MM.1S (cell line): Measurements from ENCODE around the gene STARD6.

ENCODE experiments used
- DNase-seq: peaks from one replicate; pipeline ENCODE4 v3.0.0-alpha.2; 2015
- H2AFZ ChIP-seq: fragments of 300-600 bp; sonication (generic); 2 replicates; pipeline ENCODE4 v1.6.0; 2016; ENCODE audit warnings: antibody characterized with exemption, low read length
- H3F3A ChIP-seq: fragments of 300-600 bp; sonication (generic); 2 replicates; pipeline ENCODE4 v1.6.1; 2016; ENCODE audit warnings: mild to moderate bottlenecking, antibody characterized with exemption, low read length, moderate library complexity, mixed read lengths; ENCODE audit not compliant: insufficient read depth
- H3K27ac ChIP-seq: fragments of 300-600 bp; sonication (generic); 2 replicates; pipeline ENCODE4 v1.5.1; 2016; ENCODE audit warnings: mild to moderate bottlenecking, low read length
- H3K27me3 ChIP-seq: fragments of 300-600 bp; sonication (generic); replicated peaks from 2 replicates; pipeline ENCODE4 v1.6.0; 2016; ENCODE audit warnings: low read length; ENCODE audit not compliant: insufficient read depth
- H3K36me3 ChIP-seq: fragments of 300-600 bp; sonication (generic); replicated peaks from 2 replicates; pipeline ENCODE4 v1.6.1; 2016; ENCODE audit warnings: mild to moderate bottlenecking, low read length, mixed read lengths; ENCODE audit not compliant: insufficient read depth
- H3K4me1 ChIP-seq: fragments of 300-600 bp; sonication (generic); 2 replicates; pipeline ENCODE4 v1.6.1; 2016; ENCODE audit warnings: low read length, mixed read lengths
- H3K4me2 ChIP-seq: fragments of 300-600 bp; sonication (generic); 2 replicates; pipeline ENCODE4 v1.6.0; 2016; ENCODE audit warnings: low read depth, low read length
- H3K4me3 ChIP-seq: fragments of 300-600 bp; sonication (generic); 2 replicates; pipeline ENCODE4 v1.5.1; 2016; ENCODE audit warnings: low read length, mixed read lengths
- H3K79me2 ChIP-seq: fragments of 300-600 bp; sonication (generic); 2 replicates; pipeline ENCODE4 v1.6.1; 2016; ENCODE audit warnings: mixed run types, low read length, mixed read lengths
- H3K9ac ChIP-seq: fragments of 300-600 bp; sonication (generic); 2 replicates; pipeline ENCODE4 v1.6.1; 2016; ENCODE audit warnings: low read length, mixed read lengths
- H3K9me2 ChIP-seq: fragments of 300-600 bp; sonication (generic); replicated peaks from 2 replicates; pipeline ENCODE4 v1.6.1; 2016; ENCODE audit warnings: mild to moderate bottlenecking, low read length, mixed read lengths; ENCODE audit not compliant: insufficient read depth
- H3K9me3 ChIP-seq: fragments of 300-600 bp; sonication (generic); replicated peaks from 2 replicates; pipeline ENCODE4 v1.6.1; 2016; ENCODE audit warnings: mild to moderate bottlenecking, low read length, mixed read lengths; ENCODE audit not compliant: insufficient read depth
- H4K20me1 ChIP-seq: fragments of 300-600 bp; sonication (generic); 2 replicates; pipeline ENCODE4 v1.6.1; 2016; ENCODE audit warnings: mild to moderate bottlenecking, low read length, moderate library complexity, mixed read lengths; ENCODE audit not compliant: insufficient read depth
- EZH2 ChIP-seq: fragments of 300-600 bp; sonication (generic); optimal IDR thresholded peaks from 2 replicates; pipeline ENCODE3; 2017; ENCODE audit warnings: low read depth, mild to moderate bottlenecking, antibody characterized with exemption, low read length, mixed read lengths
- EZH2phosphoT487 ChIP-seq: fragments of 300-600 bp; sonication (generic); IDR thresholded peaks from 2 replicates; pipeline ENCODE4 v1.6.1; 2018; ENCODE audit warnings: antibody characterized with exemption, low read length
- TF ChIP-seq, protein P1 (sequence below): fragments of 300-600 bp; sonication (generic); IDR thresholded peaks from 2 replicates; pipeline ENCODE4 v1.5.1; 2016; ENCODE audit warnings: antibody characterized with exemption, low read length, mixed read lengths

Gene STARD6

DNA sequence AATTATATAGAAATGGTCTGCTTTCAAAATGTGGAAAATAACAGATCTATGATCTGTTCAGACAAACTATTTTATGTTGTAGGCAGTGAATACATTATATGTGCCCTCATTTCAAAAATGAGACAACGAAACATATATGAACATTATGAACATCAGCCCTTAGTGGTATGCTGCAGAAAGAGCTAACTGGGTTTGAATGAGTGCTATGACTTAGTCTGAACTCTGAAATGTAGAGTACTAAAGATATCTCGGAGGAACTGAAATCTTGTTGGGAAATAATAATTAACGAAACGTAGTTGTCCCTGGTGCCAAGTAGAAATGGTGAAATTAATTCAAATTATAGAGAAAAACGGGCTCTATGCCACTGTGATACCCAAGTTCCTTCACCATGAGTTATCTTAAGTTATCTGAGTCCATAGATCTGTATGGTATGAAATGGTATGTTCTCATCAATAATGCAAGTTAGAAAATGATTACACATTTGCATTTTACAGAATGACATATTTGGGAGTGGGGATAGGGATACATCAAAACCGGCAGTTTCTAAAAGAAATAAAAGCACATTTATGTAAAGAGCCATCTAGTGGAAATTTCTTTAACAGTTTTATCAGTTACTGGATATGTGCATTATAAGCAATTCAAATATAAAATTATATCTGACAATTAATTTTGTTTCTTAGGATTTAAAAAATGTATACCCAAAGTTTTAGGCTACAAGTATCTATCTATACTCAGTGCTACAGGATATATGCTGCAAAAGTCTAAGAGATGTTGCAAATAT is 26.7 kb downstream of the STARD6 start:
- no peaks in the 10 kb centered on the region for H3K79me2 ChIP-seq

GRCh38 chr18:54329787-54330186 is 27.9 kb downstream of the STARD6 start:
- H3K9me2 ChIP-seq, result no peaks in the 10 kb centered on the region
- no peak overlapping the region for H3K4me3 ChIP-seq
- no peak overlapping the region for H3K9ac ChIP-seq
- no peak overlapping the region for H3K27ac ChIP-seq
- no peaks in the 10 kb centered on the region for H3K79me2 ChIP-seq
- H3K4me2 ChIP-seq, result no peak overlapping the region
- TF ChIP-seq EZH2phosphoT487, result no peak
- TF ChIP-seq, protein P1, sequence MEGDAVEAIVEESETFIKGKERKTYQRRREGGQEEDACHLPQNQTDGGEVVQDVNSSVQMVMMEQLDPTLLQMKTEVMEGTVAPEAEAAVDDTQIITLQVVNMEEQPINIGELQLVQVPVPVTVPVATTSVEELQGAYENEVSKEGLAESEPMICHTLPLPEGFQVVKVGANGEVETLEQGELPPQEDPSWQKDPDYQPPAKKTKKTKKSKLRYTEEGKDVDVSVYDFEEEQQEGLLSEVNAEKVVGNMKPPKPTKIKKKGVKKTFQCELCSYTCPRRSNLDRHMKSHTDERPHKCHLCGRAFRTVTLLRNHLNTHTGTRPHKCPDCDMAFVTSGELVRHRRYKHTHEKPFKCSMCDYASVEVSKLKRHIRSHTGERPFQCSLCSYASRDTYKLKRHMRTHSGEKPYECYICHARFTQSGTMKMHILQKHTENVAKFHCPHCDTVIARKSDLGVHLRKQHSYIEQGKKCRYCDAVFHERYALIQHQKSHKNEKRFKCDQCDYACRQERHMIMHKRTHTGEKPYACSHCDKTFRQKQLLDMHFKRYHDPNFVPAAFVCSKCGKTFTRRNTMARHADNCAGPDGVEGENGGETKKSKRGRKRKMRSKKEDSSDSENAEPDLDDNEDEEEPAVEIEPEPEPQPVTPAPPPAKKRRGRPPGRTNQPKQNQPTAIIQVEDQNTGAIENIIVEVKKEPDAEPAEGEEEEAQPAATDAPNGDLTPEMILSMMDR, result no peak
- TF ChIP-seq EZH2, result no peak
- no peak for DNase-seq
- H3K36me3 ChIP-seq, result no peaks in the 10 kb centered on the region
- no peak overlapping the region for H2AFZ ChIP-seq
- no peaks in the 10 kb centered on the region for H4K20me1 ChIP-seq
- H3F3A ChIP-seq, result no peaks in the 10 kb centered on the region
- H3K4me1 ChIP-seq, result no peaks in the 10 kb centered on the region
- H3K27me3 ChIP-seq, result no peaks in the 10 kb centered on the region
- H3K9me3 ChIP-seq, result no peaks in the 10 kb centered on the region

More for the DNA sequence above, 26.7 kb downstream of the STARD6 start:
- no peak overlapping the region for H3K4me2 ChIP-seq
- no peak for DNase-seq
- TF ChIP-seq, protein P1, result peak; percentile 9; the same call in 1 of the 2 replicates
- no peak for TF ChIP-seq EZH2
- no peaks in the 10 kb centered on the region for H3K27me3 ChIP-seq
- H3K36me3 ChIP-seq, result no peaks in the 10 kb centered on the region
- H3K9ac ChIP-seq, result no peak overlapping the region
- no peak overlapping the region for H3K27ac ChIP-seq
- H3K9me3 ChIP-seq, result no peaks in the 10 kb centered on the region
- no peaks in the 10 kb centered on the region for H3K9me2 ChIP-seq
- no peak overlapping the region for H2AFZ ChIP-seq
- H3K4me1 ChIP-seq, result no peaks in the 10 kb centered on the region
- no peak overlapping the region for H3K4me3 ChIP-seq
- no peaks in the 10 kb centered on the region for H4K20me1 ChIP-seq
- H3F3A ChIP-seq, result no peaks in the 10 kb centered on the region

DNA sequence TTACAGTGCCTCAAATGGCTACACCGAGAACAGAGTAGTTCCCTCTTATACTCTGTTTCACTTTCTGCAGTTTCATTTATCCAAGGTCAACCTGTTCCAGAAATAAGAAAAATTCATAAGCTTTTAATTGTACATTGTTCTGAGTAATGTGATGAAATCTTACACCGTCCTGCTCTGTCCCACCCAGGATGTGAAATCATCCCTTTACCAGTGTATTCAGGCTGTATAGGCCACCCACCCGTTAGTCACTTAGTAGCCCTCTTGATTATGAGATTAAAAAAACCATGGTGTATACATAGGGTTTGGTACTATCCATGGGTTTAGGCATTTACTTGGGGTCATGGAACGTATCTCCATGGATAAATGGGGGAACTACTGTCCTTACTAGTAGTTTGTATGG is 29.8 kb downstream of the STARD6 start:
- Histone ChIP-seq H3K4me2 (no peak overlapping the region), H3K4me1 (no peaks in the 10 kb centered on the region), H3K4me3 (no peak overlapping the region), H2AFZ (no peak overlapping the region), H3K79me2 (no peaks in the 10 kb centered on the region), H3F3A (no peaks in the 10 kb centered on the region), H3K9me3 (no peaks in the 10 kb centered on the region), H3K27ac (no peak overlapping the region), H4K20me1 (no peaks in the 10 kb centered on the region), H3K27me3 (no peaks in the 10 kb centered on the region), H3K9me2 (no peaks in the 10 kb centered on the region), H3K9ac (no peak overlapping the region), H3K36me3 (no peaks in the 10 kb centered on the region)
- no peak for TF ChIP-seq EZH2
- TF ChIP-seq, protein P1, result no peak
- DNase-seq, result no peak
